NCI-H2107 (cell line): Measurements from ENCODE around the gene RELL1.

Experiments used
- DNase-seq: peaks from one replicate; lab custom pipeline; 2025; lab: John Stamatoyannopoulos, UW

The RELL1 gene

GRCh38 chr4:37597034-37597433 is 89.1 kb downstream of the RELL1 start:
- no peak for DNase-seq

DNA sequence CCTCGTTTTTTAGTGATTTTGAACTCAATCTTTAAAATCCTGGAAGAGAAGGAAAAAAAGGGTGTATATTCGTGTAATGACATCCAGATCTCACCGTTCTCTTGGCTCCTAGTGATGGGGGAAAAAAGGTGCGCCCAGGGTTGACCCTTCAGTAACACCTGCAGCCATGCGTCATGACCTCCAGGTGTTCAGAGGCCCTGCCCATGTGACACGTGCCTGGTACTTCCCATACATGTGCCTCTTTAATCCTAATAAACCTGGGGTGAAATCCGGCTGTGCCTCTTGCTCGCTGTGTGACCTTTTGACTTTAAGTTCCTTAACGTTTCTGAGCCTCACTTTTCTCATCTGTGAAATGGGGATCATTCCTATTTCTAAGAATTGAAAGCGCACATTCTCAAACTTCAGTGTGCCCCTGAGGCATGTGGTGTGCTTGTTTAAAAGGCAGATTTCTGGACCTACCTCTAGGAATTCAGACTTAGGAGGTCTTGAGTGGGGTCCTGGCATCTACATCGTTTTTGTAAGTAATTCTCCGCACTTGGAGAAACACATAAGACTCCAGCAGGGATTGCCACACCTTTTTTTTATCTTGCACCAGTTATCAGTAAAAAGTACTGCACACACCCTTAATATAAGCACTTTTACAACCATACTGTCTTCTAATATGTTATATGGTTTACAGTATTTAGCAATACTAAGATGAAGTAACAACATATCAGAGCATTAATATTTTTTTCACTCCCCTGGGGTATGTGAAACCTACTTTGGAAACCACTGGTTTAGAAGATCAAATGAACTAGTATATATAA is 90.1 kb downstream of the RELL1 start:
- no peak for DNase-seq

DNA sequence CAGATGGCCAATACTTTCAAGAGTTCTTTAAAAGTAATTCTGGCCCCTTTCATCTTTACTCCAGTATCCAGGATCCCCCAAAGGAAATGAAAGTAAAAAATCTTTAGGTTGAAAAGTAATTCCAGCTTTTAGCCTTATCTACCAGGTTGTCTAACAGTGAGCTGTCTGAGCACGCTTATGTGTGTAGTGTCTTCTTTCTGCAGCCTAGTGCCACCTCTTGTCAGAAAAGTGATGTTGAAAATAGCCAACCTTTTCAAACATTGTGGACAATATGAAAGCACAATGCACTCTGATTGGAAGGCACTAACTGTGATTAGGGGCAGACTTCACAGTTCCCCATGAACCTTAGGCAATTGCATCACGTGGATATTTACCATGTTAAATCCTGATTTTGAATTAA is 92.1 kb downstream of the RELL1 start:
- no peak for DNase-seq

- DNase-seq = no peak
Observed at GRCh38 chr4:37591349-37591748, 94.8 kb downstream of the RELL1 start.

- no peak for DNase-seq
Observed at GRCh38 chr4:37590016-37590415, 96.2 kb downstream of the RELL1 start.

- DNase-seq = no peak
Observed at GRCh38 chr4:37588150-37588549, 98.0 kb downstream of the RELL1 start.

DNA sequence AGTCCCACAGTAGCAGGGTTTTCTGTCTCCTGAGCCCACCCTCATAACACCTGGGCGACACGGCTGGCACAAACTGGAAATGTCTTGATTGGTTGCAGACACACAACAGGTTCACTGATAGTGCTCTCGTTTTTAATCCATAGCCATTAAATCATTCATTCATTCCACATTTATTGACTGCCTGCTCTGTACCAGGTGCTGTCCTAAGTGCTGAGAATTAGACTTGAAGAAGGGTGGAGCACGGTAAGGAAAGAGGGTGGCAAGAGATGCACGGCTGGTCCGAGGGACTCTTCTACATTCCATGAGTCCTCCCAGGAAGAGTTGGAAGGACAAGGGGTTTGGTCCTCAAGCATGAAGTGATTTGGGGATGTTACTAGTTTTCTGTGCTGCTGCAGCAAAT is 100.0 kb downstream of the RELL1 start:
- no peak for DNase-seq

GRCh38 chr4:37584493-37585060 is 101.6 kb downstream of the RELL1 start:
- DNase-seq = no peak

DNA sequence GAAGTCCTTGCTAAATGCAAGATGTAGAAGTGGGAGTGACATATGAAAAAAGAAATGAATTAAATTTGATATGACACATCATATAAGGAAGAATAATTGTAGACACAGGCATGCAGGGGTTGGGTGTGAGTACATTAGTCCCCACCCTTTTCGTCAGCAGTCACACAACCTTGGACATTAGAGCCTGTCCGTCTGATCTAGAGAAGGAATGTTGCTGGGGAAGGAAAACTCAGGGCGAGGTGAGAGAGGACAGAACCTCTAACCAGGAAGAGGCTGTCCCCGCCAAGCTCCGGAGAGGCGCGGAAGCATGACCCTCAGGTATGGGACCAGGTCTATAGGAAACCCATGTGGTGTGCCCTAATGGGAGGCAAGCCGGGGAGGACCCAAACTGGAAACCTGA is 102.1 kb downstream of the RELL1 start:
- DNase-seq = no peak

DNA sequence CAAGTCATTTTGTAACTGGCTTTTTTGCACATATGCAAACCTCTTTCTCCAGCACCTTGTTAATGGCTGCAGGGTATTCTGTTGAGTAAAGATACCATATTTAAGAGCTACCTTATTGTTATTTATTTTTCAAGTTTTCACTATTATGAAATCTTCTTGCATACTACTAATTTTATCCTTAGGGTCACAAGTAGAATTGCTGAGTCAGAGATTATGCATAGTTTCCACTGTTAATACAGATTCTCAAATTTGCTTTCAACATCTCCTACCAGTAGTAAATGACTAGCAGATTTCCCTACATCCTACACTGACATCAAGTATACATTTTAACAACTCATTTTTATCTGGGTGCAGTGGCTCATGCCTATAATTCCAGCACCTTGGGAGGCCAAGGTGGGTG is 112.6 kb downstream of the RELL1 start:
- no peak for DNase-seq

- DNase-seq = no peak
Observed at GRCh38 chr4:37568489-37568888, 117.7 kb downstream of the RELL1 start.

- DNase-seq = no peak
Observed at GRCh38 chr4:37567836-37568235, 118.3 kb downstream of the RELL1 start.

DNA sequence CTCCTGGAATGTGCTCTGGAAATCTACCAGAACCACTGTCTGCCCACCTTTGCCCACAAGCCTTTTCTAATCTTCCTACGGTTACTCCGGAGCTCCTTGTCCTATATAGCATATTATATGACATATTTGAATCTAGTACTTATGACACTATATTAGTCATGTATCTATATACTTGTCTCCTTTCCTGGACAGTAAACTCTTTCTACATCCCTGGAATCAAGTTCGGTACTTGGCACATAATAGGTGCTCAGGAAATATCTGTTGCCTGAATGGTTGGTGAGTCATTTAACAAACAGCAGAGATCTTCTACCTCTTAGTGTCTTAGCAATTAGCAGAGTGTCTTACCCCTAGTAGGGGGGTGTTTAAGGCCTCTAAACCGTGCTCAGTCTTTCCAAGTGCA is 123.6 kb downstream of the RELL1 start:
- DNase-seq = no peak

DNA sequence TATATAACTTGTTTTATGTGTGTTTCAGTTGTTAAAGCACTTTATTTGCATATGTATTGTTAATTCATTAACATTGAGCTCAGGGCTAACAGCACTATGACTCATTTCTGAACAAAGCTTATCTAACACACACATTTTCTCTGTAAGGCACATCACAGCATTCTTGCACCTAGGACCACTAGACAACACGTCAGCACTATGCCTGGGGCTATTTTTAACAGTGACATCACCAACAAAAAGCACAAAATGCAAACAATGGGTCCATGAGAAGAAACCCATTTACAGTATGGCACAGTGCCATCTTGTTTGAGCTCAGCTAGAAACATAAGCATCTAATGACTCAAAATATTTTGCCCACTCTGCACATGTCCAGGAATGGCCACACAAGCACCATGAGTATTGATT is 124.4 kb downstream of the RELL1 start:
- no peak for DNase-seq

DNA sequence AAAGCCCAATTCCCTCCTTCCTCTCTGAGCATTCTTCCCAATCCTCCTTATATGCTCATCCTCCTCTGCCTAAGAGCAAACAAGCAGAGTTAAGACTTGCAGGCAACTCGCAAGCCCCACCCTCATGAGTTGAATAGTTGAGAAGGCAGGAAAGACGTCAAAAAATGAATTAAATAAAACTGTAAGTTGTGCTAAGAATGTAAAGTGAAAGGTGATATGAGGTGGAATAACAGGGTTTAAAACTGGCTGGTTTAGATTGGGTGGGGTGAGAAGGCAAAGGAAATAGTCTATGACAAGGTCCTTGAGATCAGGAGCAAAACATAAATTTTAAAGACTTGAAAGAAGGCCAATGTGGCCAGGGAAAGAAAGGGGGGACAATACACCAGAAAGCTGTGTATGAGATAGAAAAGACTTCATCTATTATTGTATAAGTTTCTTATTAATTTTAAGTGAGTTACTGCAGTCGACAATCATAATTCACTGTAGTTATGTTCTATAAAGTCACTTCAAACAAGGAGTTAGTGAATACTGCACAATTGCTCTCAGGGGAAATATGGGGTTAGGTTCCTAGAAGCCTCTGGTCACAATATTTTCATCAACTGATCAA is 124.9 kb downstream of the RELL1 start:
- no peak for DNase-seq
